ENCODE measurements around the gene DIDO1. TPM values are rescaled to one million over a fixed set of nuclear protein-coding genes. Genes with fewer than 3 reads are reported as not detected.
A peak's percentile ranks its signal among the peaks of the same experiment; 100 is the strongest.

Gene DIDO1
- total and polyA plus RNA-seq, 2 of the 13 experiments (the other 11 are each of a cell fraction or from before 2014, with no cell fraction given) = 75.0 to 75.1 TPM

- TF ChIP-seq ZNF749 (CRISPR knock-in tag; IDR thresholded peaks at IDR 0.05; ENCODE audit: borderline replicate concordance) (no peak; the same call in none of the 2 replicates), AKAP8 (CRISPR knock-in tag; IDR thresholded peaks at IDR 0.05) (no peak), ELK4 (CRISPR knock-in tag; IDR thresholded peaks at IDR 0.05; ENCODE audit: borderline replicate concordance) (no peak), RAD51 (IDR thresholded peaks at IDR 0.05; ENCODE audit: borderline replicate concordance) (no peak), HNF1A (IDR thresholded peaks at IDR 0.05; ENCODE audit: low read depth) (no peak), HNF1A (CRISPR knock-in tag; IDR thresholded peaks at IDR 0.05; ENCODE audit: borderline replicate concordance) (no peak), ZSCAN20 (CRISPR knock-in tag; IDR thresholded peaks at IDR 0.05; ENCODE audit: borderline replicate concordance) (peak; percentile 9; the same call in 1 of the 2 replicates), AKNA (CRISPR knock-in tag; IDR thresholded peaks at IDR 0.05; ENCODE audit: borderline replicate concordance) (no peak), PLSCR1 (CRISPR knock-in tag; IDR thresholded peaks at IDR 0.05; ENCODE audit: borderline replicate concordance) (no peak), ZNF557 (CRISPR knock-in tag; IDR thresholded peaks at IDR 0.05) (peak; percentile 2; the same call in 1 of the 2 replicates), ZNF792 (CRISPR knock-in tag; IDR thresholded peaks at IDR 0.05) (no peak), ZNF704 (CRISPR knock-in tag; IDR thresholded peaks at IDR 0.05; ENCODE audit: borderline replicate concordance) (peak; percentile 62; the same call in 1 of the 2 replicates), TRAFD1 (CRISPR knock-in tag; IDR thresholded peaks at IDR 0.05; ENCODE audit: borderline replicate concordance) (no peak)
Measured at GRCh38 chr20:62952968-62953838, 26.9 kb upstream of the DIDO1 start (continued).

Measured in HepG2 (cell line).